HuH-7 (cell line): Measurements from ENCODE around the gene NRXN2.
"Not testable (repeated sequence)": the region's sequence is repeated elsewhere in the genome, so short reads cannot be mapped to it uniquely, and the experiment has no call there.

Experiments used
- DNase-seq: peaks from one replicate; pipeline ENCODE4 v3.0.0; 2011; ENCODE audit warnings: low spot score

NRXN2 gene

DNA sequence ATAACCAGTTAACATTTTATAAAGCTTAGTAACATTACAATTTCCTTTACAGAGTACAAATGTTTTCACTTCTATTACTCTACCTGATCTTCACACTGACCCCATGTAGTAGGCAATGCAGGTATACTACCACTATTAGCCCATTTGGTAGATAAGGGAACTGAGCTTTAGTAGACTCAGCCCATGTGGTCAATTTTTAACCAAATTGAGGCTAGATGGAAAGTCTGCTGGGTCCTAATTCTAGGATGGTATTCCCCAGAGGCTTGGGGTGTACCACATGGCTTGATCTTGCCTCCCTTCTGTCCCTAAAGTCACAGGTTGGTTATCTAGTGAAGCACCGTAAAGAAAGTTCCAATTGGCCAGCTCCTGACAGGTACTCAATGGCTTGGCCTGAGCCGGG, 48.2 kb downstream of the NRXN2 start:
- DNase-seq, result no peak

DNA sequence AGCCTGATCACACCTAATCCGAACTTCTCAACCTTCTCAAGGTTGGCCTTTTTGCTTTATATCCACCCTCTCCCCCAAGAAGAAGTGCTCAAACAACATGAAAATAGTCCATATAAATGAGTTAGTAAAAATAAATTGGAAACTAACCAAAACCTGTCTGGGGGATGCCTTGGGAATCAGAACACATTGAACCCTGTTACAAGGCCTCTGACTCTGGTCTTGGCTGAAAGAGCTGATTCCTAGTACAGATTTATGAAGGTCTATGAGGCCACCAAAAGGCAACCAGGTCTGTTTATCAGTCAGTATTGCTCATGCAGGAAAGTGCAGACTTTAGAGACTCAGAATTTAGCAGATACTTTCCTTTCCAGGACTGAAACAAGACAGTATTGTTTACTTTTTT, 49.7 kb downstream of the NRXN2 start:
- no peak for DNase-seq

DNA sequence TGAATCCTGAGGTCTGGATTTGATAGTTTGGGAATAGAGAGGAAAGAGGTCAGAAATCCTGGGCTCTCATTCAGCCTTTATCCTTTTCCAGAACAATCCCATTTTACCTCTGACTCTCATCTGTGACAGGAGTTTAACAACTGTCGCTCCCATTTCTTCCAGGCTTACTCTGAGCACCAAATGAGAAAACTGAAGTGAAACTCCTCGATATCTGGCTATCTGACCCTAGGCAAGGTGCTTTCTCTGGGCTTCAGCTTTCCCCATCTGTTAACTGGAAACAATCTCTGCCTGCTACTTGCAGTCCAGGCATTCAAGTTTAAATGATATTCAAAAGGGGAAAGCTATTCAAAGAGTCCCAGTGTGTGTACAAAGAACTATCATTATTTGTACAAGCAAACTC, 50.1 kb downstream of the NRXN2 start:
- DNase-seq, result no peak

DNA sequence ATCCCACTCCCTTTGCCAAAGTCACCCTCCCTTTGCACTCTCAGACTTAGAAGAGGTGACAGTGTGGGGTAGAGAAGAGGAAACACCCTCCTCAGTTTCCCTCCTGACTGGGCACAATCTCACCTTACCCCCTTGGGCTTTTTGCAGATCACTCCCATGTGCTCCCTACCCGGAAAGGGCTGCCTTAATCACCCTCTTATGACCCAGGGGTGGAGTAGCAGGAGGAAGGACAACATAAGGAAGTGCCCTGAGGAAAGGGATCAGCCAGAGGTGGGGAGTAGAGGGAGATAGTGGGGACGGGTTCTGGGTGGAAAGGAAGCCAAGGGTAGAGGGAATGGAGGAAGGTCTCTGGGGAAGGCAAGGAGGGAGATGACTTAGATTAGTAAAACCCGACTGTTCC, 52.0 kb downstream of the NRXN2 start:
- no peak for DNase-seq

DNA sequence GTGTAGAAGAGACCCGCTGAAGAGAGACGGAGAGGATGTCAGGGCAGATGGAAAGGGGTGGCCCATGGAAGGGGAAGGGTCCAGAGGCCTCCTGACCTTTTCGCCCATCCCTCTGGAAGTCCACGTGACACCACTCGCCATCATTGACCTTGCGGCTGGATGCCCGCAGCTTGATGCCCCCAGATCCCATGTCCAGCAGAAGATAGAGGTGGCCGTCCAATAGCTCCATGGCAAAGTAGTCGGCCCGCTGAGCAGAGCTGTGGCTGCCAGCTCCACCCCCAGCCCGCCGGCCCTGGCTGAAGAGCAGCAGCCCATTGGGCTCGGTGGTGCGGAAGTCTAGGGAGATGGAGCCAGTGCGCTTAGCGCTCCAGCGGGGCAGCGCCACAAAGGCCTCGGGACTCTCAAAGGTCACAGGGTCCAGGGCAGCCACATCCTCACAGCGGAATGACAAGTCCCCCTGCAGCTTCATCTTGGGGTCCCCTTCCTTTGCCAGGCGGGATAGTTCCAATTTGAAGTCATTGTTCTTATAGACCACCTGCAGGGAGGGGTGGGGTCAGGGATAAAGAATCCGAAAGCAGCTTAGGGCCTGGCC, 55.7 kb downstream of the NRXN2 start:
- no peak for DNase-seq

DNA sequence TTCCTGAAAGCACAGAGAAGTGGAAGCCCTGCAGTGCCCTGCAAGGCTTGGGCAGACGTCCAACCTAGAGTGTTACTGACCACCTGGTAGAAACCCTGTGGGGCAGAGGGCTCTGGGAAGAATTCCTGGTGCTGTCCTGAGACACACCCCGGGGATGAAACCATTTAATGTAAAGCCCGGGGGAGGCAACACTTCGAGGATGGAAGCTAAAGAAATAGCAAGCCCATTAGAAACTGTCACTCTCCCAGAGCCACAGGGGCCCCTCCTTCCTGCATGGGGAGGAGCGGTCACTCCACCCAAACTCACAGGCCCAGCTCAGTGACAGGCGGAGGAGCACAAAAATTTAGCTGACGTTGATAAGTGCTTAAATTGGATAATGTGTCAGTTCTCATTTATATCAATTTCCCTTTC, 57.6 kb downstream of the NRXN2 start:
- DNase-seq, result no peak

DNA sequence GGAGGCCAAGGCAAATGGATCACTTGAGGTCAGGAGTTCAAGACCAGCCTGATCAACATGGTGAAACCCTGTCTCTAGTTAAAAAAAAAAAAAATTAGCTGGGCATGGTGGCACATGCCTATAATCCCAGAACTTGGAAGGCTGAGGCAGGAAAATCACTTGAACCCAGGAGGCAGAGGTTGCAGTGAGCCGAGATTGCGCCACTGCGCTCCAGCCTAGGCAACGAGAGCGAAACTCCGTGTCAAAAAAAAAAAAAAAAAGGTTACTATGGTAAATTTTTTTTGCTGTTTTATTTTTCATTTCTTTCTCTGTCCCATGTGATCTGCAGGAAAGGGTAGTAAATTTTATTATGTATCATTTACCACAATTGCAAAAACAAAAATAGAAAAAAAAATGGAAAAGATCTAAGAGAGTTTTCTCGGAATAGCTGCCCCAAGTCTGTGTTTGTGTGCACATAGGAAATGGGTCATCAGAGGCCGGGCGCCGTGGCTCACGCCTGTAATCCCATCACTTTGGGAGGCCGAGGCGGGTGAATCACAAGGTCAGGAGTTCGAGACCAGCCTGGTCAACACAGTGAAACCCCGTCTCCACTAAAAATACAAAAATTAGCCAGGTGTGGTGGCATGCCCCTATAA, 58.6 kb downstream of the NRXN2 start:
- DNase-seq, result not testable (repeated sequence)

DNA sequence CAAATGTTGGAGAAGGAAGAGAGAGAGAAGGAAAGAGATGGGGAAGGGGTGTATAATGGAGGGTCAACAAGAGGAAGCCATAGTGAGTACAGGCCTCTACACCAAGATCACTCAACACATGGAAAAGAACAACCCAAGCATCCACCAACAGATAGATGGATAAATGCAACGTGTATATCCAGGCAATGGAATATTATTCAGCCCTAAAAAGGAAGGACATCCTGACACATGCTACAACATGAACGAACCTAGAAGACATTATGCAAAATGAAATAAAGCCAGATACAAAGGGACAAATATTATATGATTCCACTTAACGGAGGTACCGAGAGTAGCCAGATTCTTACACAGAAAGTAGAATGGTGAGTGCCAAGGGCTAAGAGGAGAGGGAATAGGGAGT, 59.3 kb downstream of the NRXN2 start:
- no peak for DNase-seq

DNA sequence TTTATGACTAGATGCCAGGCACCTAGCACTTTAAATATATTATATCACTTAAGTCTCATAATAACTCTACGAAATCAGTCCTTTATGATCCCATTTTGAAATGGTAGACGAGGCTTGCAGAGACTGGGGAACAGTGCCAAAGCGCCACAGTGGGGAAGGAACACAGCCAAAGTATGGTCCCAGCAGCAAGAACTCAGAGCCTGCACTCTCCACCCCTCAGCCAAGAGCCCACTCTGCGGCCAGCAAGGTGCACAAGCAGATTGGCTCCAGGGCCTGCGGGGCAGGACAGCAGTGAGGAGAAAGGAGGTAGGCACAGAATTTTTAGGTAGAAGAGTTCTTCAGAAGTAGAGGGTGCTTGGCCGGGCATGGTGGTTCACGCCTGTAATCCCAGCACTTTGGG, 61.4 kb downstream of the NRXN2 start:
- DNase-seq, result no peak

DNA sequence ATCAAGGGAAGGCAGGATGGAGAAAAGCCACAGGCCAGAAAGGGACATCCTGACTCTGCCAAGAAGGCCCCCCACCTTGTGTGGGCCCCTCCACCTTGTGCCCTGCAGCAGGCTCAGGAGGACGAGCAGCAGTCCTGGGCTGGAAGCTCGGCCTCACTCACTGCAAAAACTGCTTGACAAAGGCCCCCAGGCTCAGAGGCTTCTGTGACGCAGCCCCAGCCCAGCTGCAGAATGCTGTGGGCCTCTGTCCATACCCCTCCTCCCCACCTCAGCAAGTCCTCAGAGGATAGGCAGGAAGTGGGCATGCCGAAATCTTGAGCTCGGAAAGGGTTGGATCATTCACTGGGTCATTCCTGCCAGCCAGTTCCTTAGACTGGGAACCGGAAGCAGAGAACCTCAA, 61.9 kb downstream of the NRXN2 start:
- no peak for DNase-seq

DNA sequence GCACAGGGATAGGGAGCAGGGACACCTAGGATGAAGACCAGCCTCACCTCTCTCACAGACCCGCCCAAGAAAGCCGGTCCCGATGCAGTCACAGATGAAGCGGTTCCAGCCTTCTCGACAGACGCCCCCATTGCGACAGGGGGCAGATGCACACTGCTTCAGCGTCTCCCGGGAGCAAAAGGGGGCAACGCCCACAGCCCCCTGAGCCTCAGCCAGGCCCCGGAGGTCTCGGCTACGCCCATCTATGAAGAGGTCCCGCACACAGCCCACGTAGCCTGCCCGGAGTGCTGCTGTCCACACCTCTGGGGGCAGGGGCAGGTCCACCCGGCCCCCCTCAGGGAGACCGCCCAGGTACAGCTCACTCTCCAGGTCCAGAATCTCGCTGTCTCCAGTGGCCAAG, 62.3 kb downstream of the NRXN2 start:
- no peak for DNase-seq

DNA sequence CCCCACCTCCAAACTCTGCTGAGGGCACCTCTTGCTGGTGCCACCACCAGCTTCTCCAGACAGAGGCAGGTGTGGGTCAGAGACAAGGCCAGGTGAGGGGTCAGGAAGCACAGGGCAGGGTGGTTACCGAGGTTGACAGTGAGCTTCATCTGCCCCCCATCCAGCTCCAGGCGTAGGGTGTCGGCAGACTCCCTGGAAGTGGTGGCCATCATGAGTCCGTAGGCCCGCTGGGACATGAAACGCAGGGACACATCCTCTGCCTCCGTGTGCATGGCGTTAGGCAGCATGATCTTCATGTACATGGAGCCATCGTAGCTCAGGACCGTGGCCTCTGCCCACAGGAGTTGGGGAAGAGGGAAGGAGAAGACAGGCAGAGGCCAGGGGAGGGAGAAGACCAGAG, 62.8 kb downstream of the NRXN2 start:
- DNase-seq, result no peak

DNA sequence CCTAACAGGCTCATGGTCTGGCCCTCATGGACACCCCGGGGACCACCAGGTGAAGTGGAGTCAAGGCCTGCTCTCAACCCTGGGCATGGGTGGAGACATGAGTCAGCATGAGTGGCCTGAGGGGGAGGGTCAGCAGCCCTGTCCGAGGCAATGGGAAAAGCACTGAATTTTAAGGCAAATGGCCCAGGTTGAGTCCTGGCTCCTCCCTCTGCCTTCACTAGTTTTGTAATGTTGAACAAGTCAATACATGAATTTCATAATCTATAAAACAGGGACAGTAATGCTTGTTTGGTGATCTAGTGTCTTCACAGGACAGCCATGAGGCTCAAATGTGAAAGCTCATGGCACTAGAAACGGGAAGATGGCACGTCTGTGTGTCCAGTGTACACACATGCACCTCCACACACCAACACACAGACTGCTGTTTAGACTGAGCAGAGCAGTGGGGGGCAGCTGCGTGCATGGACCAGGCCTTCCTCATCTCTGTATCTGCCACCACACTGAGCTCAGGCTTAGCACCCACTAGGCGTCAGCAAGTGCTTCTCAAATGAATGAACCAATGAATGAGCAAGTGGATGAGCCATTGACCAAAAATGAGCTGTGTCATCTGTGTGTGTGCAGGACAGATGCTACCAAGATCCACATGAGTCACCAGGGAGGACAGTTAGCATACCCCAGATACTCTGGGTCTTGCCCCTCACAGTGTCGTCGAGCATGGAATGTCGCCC, 63.4 kb downstream of the NRXN2 start:
- no peak for DNase-seq

DNA sequence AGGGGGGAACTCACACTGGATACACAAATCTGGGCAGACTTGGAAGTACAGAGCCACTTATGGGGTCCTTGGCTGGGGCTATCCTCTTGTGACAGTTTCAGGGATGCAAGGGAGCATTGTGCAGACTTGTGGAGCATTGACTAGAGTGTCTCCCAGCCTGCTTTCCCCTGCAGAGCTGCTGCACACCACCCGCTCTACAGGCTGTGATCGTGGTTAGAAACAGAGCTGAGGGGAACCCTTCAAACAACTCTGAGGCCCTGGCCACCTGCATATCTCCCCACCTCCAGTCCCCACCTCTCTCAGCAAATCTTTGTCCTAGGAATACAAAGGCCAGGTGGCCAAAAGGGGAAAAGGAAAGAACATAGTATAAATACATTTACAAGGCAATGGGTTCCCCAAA, 64.7 kb downstream of the NRXN2 start:
- DNase-seq, result no peak

DNA sequence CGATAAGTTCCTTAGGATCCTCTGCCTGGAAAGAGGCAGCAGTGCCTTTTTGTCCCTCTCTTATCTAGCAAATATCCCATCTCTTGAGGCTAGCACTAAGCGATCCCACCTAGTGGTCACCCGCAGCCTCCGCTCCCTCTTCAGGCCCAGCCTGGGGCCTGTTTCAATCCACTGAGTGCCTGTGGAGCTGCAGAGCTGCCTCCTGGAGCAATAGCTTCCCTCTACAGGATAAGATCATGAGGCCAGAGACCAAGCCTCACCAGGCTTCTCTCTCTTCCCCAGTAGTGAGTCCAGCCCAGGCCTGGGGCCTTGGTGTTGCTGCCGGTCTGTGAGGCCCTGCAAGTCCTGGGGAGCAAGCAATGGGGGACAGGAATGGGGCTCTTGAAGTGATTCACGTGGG, 66.1 kb downstream of the NRXN2 start:
- DNase-seq, result peak; percentile 61

DNA sequence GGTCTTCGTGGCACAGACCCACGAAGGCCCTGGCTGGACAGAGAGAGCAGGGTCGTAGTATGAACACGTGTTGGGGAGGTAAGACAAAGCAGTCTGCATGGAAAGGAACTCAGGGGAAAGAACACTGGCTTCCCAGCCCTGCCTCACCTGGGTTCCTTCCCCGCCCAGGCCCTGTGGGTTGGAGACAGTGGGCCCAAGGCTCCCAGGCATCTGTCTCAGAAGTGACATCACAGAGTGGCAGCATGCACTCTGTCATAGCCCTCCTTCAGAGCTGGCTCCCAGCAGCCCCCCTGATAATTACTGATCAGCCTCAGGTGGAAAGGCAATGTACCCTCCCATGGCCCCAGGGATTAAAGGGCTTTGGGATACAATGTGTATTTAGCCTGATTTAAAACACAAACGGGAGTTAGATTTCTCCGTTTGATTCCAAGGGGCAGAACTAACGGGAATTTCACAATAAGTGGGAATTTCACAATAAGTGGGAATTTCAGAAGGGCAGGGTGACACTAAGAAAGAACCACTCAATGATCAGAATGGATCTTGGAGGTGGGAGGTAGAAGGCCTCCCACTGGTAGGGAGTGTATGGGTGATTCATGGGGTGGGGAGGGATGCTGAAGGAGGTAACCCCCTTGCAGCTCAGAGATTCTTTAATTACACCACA, 66.9 kb downstream of the NRXN2 start:
- DNase-seq, result no peak

DNA sequence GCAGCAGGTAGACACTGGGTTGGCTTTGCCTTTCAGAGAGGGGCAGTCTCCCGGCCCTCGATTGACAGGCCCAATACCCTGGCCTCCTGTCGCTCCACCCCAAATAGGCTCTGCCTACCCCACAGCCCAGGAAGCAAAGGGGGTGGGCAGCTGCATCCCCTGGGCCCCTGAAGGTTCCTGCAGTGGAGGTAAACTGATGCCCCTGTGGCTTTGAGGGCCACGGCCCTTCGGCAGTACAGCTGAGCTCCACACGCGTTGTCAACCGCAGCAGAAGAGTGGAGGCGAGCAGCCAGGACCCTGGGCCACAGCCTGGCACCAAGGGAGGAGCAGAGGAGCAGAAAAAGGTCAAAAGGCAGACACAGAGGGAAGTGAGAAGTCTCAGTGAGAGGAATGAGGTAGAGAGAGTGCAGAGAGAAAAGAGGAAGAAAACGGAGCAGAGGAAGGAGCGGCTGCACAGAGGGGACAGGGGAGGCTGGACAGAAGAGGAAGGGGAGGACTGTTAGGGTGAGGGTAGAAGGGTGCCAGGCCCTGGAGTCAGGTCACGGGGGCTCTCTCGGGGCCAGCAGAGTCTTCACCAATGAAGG, 67.9 kb downstream of the NRXN2 start:
- no peak for DNase-seq

DNA sequence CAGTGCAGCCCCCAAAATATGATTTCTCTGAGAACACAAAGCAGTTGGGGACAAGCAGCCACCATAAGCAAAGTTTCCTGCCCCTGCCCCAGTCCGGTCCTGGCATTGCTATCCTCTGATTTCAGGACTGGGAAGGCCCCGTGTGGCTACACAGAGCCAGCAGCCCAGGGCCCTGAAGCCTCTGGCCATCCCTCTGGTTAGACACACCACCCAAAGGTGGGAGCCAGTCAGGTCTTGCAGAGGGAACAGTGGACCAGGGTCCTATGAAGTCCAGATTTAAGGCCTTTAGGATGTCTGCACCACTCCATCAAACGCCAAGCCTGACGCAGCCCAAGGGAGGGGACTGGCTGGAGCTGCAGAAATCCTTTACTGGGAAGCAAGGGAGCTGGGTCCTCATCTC, 68.6 kb downstream of the NRXN2 start:
- no peak for DNase-seq

DNA sequence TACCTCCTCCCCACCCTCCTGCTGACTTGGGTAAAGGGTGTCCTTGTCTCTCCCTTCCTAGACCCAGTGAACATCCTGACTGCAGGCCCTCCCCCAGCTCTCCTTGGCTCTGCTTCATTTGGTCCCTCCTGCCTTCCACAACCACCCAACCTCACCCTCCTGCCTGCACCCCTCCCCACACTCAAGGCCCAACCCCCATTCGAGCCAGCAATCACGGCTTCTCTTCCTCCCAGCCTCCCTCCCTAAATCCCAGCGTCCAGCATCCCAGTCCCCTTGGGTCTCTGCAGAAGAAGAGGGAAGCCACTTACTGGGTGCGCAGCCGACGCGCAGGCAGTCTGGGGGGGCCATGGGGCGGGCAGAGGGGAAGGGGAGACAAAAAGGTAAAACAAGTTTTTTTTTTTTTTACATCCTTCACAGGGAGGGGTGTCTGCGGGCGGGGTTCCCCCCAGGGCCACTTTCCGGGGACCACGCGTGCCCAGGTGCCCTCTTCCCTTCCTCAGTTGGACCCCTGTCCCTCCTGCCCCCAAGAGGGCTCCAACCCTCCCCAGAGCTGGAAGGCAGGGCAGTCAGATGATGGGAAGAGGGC, 69.5 kb downstream of the NRXN2 start:
- no peak for DNase-seq

DNA sequence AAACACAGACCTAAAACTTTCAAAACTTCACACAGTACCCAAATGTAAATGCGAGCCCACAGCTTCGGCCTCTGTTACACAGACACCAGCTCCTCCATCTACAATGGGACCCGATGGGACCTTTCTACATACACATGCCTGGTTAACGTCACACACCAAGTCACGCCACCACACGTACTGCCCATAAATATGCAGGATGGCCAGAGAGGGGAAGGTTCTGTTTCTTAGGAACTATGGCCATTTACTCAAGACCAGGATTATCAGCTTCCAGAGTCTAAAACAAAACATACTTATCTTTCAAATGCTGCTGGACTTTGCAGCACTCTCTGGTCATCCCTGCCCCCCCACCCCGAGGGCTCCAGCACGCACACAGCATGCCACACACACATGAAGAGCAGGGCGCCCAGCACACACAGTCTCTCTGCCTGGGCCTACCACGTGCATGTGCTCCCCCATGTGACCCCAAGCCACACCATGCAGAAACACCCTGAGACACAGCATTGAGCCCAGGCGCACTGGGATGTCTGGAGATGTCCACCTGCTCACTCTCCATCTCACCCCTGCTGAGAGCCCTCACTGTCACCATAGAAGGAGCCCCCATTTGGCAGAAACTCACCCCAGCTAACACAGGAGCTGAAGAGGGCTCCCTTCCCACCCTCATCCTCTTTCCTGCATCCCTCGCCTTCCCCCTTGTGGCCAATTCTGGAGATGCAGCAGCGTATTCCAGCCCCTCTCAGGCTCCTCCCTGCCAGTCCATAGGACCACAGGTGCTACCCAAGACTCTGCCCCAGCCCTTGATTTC, 70.2 kb downstream of the NRXN2 start:
- DNase-seq, result peak; percentile 85

DNA sequence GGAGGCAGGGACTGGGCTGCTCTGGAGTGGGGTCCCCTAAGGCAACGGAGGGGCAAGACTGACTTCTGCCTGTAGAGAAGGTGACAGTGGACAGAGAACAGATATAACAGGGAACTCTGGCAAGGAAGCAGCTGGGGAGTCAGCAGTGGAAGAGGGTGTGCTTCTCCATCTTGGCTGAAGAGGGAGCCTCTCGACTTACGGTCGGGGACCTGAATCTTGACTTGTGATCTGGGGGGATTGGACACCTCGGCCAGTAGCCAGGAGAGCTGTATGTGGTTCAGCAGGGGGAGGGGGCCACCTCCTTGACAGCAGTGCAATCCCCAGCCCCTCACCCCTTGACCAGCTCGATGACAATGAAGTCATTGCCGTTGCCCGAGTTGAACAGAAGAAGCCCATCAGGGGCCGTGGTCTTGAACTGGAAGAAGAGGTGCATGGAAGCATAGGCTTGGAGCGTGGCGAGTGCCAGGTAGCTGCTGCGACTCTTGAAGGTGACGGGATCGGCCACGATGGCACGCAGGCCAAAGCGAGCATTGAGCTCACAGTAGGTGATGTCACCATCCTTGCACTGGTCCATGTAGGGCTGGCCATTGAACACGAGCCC, 72.0 kb downstream of the NRXN2 start:
- DNase-seq, result peak; percentile 57
